Nucleus accumbens (tissue), 56 donors: ENCODE data around the gene ATP6V0E1.

ENCODE experiments used
- DNase-seq, 56 donors: peaks; one replicate each; lab custom pipeline; 2025; lab: John Stamatoyannopoulos, UW

The ATP6V0E1 gene

GRCh38 chr5:172983542-172984243, at the start of gene ATP6V0E1:
Gene ATP6V0E1, plus strand, starts transcription at chr5:172983771. Its CDS starts 90 bp downstream, at chr5:172983861.
- DNase-seq: peak; percentile 66 to 98 (median 94)

GRCh38 chr5:172935096-172935495, 48.5 kb upstream of the ATP6V0E1 start:
- DNase-seq: no peak

GRCh38 chr5:172936401-172936800, 47.2 kb upstream of the ATP6V0E1 start:
- no peak for DNase-seq

GRCh38 chr5:172939071-172939470, 44.5 kb upstream of the ATP6V0E1 start:
- DNase-seq: peak in 3 of 56 donors; percentile 9 to 25 (median 14)

- peak in 43 of 56 donors; percentile 5 to 76 (median 46) for DNase-seq
Measured at GRCh38 chr5:172939611-172940267, 43.8 kb upstream of the ATP6V0E1 start.

- DNase-seq: no peak
Measured at GRCh38 chr5:172940268-172941066, 43.1 kb upstream of the ATP6V0E1 start.

DNA sequence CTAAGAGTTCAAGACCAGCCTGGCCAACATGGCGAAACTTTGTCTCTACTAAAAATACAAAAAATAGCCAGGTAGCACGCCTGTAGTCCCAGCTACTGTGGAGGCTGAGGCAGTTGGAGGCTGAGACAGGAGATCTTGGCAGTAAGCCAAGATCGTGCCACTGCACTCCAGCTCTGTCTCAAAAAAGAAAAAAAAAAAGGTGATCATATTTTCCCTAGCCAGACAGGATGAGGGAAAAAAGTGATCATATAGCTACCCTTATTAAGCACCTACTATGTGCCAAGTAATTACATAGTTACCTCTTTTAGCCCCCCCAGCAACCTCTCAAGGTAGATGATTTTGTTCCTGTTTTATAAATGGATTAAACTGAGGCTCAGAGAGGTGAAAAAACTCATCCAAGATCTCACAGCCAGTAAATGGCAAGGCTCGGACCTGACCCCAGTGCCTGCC, 42.5 kb upstream of the ATP6V0E1 start:
- peak in 1 of 56 donors; percentile 4 for DNase-seq

- DNase-seq: no peak
Measured at GRCh38 chr5:172942556-172942955, 41.0 kb upstream of the ATP6V0E1 start.

DNA sequence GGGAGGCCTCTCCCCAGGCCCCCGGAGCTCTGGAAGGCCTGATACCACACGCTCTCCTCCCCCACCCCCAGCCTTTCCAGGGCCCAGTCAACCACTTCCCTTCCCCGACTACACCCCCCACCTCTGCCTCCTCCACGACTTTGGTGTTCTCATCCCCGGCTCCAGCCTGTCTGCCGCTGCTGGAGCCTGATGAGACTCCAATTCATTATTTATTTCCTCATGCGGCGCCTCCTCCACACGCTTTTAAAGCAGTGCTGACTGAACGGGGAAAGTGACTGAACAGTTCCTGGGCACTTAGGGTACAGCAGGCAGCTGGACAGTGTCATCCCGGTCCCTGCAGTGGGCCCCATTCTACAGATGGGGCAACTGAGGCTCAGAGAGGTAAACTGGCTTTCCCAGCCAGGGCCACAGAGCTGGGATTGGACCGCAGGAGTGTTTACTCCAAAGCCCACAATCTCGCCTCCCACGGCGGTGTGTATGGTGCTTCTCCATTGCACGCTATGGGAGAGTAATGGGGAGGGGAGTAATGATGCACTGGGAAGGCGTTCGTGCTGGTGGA, 40.2 kb upstream of the ATP6V0E1 start:
- DNase-seq: peak in 21 of 56 donors; percentile 10 to 71 (median 38)

- no peak for DNase-seq
Measured at GRCh38 chr5:172943906-172944305, 39.7 kb upstream of the ATP6V0E1 start.

GRCh38 chr5:172944741-172945140, 38.8 kb upstream of the ATP6V0E1 start:
- no peak for DNase-seq

- no peak for DNase-seq
Measured at GRCh38 chr5:172945151-172945550, 38.4 kb upstream of the ATP6V0E1 start.

- DNase-seq: no peak
Measured at GRCh38 chr5:172946146-172946545, 37.4 kb upstream of the ATP6V0E1 start.

DNA sequence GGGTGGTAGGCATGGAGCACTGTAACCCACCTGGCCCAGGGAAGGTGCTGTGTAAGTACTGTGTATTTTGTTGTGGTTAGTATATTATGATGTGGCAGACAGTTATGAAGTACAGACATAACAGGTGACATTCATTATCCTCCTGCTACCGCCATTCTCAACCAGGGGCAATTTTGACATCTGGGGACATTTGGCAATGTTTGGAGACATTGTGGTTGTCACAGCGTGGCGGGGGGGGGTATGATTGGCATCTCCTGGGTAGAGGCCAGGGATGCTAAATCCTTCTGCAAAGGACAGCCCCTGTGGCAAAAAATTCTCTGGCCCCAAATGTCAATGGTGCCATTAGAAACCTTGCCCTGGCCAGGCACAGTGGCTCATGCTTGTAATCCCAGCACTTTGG, 34.1 kb upstream of the ATP6V0E1 start:
- no peak for DNase-seq

DNA sequence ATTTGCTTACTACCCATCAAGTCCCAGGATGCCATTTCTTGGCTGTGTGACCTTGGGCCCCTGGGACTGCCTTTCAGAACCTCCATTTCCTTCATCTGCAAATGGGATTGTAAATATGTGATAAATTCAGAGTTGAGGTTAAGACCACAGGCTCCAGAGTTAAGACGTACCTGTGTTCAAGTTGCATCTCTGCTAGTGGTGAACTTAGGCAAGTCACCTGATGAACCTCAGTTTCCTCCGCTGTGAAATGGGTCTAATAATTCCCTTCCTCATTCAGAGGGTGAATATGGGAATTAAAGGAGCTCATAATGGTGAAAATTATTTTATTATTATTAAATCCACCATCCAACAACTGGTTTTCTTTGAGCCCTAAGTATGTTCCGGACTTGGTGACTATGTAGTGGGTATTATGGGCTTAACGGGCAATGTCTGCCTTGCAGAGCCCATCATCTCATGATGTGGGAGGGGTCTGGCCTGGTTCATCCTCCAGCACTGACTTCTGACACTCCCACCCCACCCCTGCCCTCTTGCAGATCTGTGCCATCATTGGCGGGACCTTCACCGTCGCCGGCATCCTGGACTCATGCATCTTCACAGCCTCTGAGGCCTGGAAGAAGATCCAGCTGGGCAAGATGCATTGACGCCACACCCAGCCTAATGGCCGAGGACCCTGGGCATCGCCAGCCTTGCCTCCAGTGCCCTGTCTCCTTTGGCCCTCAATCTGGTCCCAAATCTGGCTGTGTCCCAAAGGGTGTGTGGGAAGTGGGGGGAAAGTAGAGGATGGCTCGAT, 33.2 kb upstream of the ATP6V0E1 start:
- no peak for DNase-seq

DNA sequence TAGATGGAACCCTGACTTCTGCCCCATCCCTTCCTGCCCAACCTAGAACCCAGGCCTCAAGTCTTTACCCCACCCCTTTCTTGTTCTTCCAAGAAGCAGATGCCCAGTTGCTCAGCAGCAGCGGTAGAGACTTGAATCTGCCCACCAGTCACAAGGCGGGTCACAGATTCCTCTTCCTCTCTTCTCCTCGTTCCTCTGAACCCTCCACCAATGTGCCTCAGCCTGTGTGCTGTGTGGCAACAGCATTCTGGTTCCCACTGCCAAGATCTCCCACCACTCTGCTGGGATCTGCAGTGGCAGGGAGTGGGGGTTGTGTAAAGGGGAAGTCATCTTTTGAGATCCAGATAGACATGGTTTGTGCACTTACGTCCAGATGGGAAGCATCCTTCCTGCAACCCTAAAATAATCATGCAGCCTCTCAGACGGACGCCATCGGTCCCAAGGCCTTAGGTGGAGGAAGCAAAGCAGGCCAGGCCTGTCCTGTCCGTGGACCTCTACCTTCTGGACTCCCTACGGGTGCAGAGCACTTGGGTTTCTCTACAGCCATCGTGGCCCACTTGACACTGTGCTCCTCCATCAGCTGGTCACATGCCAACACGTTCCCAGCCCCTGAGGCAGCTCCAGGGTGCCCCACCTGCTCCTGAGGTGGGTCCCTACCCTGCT, 32.1 kb upstream of the ATP6V0E1 start:
- no peak for DNase-seq

DNA sequence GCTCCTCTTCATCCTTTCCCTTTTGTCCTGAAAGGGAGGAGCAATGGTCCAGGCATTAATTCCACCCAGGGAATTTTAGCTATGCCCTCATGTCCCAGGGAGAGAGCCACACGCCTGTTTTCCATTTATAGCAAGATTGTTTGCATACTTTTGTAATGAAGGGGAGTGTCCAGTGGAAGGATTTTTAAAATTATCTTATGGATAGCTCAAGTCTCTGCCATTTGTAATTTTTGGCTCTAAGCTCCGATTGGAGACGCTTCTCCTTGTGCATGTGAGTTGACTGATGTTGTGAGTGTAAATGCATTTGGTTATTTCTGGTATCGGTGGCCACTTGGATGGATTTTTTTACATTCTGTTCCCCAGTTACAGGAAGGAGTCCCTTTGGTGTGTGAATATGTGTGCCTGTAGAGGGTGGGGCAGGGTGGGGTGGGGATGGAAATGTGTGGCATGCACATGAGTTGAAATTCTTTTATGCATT, 31.5 kb upstream of the ATP6V0E1 start:
- DNase-seq: no peak

DNA sequence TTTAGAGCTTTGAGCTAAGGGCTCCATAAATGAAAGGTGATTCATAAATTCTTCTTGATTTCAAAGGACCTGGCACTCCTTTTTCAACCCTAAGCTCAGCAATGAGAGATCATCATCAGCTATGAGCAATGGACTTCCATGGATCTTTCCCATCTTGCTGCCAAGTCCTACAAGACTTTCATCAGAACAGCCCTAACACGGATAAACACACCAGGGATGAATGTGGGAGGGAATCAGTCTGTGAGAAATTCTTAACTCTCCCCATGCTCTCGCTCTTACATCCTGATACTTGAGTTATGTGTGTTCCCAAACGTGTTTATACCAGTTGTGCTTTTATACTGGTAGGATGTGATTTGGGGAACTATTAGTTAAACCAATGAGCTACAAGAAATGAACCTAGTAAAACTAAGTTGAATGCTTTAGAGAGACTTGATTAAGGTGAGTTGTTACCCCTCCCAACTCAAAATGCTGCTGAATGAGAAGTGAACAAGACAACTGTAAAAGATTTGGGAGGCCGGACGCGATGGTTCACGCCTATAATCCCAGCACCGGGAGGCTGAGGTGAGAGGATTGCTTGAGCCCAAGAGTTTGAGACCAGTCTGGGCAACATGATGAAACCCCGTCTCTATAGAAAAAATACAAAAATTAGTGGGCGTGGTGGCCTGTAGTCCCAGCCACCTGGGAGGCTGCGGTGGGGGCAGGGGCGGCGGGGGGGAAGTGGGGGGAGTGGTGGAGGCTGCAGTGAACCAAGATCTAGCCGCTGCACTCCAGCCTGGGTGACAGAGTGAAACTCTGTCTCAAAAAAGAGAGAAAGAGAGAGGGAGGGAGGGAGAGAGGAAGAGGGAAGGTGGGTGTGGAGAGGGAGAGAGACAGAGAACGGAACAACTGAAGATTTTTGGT, 29.5 kb upstream of the ATP6V0E1 start:
- DNase-seq: no peak
